Measurements from ENCODE around the gene PPP1R12C.

The PPP1R12C gene

DNA sequence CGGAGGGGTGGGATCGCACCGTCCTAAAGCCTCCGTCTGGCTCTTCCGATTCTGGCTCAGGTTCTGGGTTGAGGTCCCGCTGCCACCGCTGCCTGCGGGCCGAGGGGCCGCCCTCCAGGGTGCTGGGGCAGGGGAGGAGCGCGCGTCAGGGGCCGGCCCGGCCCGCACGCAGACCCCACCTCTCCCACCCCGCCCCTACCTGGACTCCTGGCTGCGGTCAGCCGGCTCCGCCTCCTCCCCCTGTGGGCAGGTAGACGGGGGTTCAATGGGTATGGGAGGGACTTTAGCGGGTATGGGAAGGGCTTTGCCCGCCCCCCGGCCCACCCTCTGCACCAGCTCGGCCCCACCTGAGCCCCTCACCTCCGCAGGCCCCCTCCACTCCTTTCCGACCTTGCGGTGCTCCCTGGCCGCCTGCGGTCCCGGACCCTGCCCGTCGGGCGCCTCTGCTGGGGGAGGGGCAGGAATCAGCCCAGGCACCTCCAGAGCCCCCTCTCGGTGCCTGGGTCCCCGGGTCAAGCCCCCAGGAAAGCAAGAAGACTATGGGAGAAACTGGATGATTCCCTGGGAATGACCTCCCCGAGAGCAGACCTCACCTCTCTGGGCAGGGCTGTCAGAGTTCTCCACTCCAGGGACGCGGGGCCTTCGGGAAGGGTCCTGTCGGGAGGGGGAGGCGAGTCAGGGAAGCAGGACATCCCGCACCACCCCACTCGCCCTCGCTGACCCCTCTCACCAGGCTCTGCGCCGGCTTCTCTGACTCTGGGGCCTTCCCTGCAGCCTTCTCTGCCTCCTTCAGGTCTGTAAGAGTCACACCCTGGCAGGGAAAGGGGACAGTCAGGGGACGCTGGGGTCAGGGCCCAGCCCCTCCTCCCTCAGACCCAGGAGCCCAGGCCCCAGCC, 24.8 kb downstream of the PPP1R12C start:
- no peak for DNase-seq (ENCODE audit: low read depth)
- H3K4me3 ChIP-seq (ENCODE audit: low read depth, low read length), result no peak overlapping the region
- TF ChIP-seq, protein P1, sequence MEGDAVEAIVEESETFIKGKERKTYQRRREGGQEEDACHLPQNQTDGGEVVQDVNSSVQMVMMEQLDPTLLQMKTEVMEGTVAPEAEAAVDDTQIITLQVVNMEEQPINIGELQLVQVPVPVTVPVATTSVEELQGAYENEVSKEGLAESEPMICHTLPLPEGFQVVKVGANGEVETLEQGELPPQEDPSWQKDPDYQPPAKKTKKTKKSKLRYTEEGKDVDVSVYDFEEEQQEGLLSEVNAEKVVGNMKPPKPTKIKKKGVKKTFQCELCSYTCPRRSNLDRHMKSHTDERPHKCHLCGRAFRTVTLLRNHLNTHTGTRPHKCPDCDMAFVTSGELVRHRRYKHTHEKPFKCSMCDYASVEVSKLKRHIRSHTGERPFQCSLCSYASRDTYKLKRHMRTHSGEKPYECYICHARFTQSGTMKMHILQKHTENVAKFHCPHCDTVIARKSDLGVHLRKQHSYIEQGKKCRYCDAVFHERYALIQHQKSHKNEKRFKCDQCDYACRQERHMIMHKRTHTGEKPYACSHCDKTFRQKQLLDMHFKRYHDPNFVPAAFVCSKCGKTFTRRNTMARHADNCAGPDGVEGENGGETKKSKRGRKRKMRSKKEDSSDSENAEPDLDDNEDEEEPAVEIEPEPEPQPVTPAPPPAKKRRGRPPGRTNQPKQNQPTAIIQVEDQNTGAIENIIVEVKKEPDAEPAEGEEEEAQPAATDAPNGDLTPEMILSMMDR (IDR thresholded peaks at IDR 0.05; ENCODE audit: low read depth, low read length, missing control alignments), result no peak

DNA sequence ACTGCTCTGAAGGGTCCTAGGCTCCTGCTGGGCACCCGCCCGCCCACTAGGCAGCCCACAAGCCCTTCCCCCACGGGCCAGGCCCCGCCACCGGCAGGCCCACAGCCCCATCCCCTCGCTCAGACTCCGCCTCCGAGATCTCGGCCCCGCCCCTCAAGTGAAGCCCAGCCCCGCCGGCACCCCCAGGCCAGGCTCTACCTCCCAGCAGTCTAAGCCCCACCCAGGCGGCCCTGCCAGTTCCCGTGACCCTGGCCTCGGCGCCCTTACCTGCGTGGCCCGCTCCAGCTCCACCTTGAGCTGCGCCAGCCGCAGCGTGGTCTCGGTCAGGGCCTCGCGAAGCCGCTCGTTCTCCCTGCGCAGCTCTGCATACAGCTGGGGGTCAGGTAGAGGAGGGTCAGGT, 25.5 kb downstream of the PPP1R12C start:
- TF ChIP-seq, protein P1 (IDR thresholded peaks at IDR 0.05; ENCODE audit: low read depth, low read length, missing control alignments), result no peak
- H3K4me3 ChIP-seq (ENCODE audit: low read depth, low read length), result no peak overlapping the region
- DNase-seq (ENCODE audit: low read depth), result no peak

DNA sequence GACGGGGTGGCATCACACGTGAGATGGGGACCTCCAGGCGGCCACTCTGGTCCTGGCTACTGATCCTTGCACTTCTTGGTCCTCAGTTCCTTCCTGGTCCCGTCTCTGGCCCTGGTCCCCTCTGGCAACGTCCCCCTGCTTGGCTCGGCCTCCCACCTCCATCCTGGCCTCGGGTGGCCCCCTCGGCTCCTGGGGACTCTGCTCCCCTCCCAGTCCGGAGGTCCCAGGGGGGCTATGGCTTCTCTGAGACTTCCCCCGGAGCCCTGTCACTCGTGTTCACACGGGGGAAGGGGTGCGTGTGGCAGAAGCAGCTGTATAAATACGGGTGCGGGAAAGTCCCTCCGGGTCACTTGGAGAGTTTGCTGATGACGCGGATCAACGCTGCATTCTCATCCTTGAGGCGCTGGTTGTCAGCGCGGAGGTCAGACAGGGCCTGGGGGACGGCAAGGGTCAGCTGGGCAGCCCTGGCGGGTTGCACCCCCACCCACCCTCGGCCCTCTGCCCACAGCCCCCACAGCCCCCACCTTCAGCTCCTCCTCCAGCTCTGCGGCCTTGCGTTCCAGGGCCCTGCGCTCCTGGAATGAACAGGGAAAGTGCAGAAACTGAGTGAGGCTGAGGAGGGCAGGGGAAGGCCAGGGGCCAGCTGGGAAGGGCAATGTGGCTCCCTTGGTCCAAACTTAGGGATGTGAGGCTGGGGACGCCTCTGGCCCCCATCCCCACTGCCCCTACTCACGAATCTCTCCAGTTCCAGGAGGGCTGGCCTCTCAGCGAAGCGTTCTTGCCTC, 26.1 kb downstream of the PPP1R12C start:
- H3K4me3 ChIP-seq (ENCODE audit: low read depth, low read length), result no peak overlapping the region
- no peak for DNase-seq (ENCODE audit: low read depth)
- TF ChIP-seq, protein P1 (IDR thresholded peaks at IDR 0.05; ENCODE audit: low read depth, low read length, missing control alignments), result no peak

DNA sequence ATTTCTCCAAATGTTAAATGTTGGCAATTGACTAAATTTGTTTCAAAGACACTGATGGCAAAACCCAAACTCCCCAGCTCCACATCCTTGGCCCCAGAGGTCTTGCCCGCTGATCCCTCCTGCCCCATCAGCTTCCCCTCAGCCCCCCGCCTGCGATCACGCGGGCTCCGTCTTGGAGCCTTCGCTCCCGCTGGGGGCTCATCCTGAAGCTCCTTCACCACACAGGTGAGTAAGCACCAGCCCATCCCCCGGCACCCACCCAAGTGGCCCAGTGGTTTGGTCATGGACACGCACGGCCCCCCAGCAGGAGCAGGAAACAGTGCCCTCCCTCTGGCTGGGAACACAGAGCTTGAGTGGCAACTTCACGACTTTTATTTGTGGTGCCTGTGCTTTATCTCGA, 26.9 kb downstream of the PPP1R12C start:
- no peak for DNase-seq (ENCODE audit: low read depth)
- TF ChIP-seq, protein P1 (IDR thresholded peaks at IDR 0.05; ENCODE audit: low read depth, low read length, missing control alignments), result no peak
- no peak overlapping the region for H3K4me3 ChIP-seq (ENCODE audit: low read depth, low read length)

DNA sequence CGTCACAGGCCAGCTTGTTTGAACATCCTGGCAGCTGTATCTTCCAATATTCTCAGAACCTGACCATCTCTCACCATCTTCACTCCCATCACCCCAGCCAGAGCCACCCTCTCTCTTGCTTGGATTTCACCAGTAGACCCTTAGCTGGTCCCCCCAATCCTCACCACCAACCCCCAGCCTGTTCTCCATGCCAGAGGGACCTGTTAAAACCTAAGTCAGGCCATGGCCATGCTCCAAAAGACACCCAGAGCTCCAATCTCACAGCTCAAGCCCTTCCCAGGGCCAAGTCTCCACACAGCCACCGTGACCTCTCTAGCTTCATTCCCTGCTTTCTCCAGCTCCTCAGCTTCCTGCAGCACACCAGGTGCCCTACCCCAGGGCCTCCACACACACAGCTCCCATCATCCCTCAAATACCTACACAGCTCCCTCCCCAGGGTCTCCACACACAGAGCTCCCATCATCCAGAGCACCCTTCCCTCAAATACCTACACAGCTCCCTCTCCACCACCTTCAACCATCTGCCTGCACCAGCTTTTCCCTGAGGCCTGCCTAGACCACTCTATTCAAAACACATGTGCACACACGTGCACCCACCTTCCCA, 28.0 kb downstream of the PPP1R12C start:
- no peak overlapping the region for H3K4me3 ChIP-seq (ENCODE audit: low read depth, low read length)
- TF ChIP-seq, protein P1 (IDR thresholded peaks at IDR 0.05; ENCODE audit: low read depth, low read length, missing control alignments), result no peak
- DNase-seq (ENCODE audit: low read depth), result no peak

DNA sequence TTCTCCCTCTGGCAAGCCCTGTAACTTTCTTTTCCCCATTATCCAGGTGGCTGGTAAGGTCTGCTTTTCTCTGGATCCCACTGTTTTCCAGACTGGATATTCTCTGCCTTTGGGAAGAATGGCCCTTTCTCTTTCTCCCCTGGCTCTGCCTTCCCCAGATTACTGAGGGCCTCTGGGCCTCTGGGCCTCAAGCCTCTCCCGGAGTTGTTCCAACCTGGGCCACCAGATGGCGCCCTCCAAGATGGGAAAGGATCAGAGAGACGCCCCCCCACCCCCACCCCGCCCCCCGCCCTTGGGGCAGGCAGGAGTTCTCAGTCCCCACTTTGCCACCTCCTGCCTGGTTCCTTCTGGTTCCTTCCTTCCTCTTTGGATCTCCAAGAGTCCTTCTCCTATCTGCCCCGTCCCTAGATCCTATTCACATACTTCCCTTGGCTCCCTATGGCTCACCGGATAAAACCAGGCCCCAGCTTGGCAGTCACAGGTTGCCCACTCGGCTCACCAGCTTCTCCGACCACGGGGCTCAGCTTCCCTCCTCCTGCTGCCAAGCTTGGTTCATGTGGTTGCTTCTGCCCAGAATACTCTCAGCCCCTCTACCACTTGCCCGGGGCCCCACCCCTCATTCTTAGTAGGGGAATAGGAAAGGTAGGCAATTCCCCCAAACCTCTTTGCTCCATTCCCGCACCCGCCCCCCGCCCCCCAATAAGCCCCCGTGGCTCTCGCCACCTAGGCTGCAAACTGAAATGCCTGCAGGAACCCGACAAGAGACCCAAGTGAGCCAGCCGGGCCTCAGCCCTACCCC, 28.7 kb downstream of the PPP1R12C start:
- H3K4me3 ChIP-seq (ENCODE audit: low read depth, low read length), result no peak overlapping the region
- TF ChIP-seq, protein P1 (IDR thresholded peaks at IDR 0.05; ENCODE audit: low read depth, low read length, missing control alignments), result peak; percentile 67
- no peak for DNase-seq (ENCODE audit: low read depth)
